Colonic mucosa (tissue), 4 donors: ENCODE data around the gene FAM118B. TPM values are rescaled to one million over a fixed set of nuclear protein-coding genes. Genes with fewer than 3 reads are reported as not detected.

ENCODE experiments used
- DNase-seq: peaks from one replicate; pipeline ENCODE4 v3.0.0-alpha.2; 2020
- H3K27ac ChIP-seq: fragments of 200-600 bp; one replicate; pipeline ENCODE4 v1.8.0; 2021
- H3K27me3 ChIP-seq: fragments of 200-600 bp; one replicate; pipeline ENCODE4 v1.8.0; 2021
- H3K36me3 ChIP-seq: fragments of 200-600 bp; one replicate; pipeline ENCODE4 v1.8.0; 2021
- H3K4me1 ChIP-seq: fragments of 200-600 bp; one replicate; pipeline ENCODE4 v1.8.0; 2021; ENCODE audit warnings: mild to moderate bottlenecking
- H3K4me3 ChIP-seq: fragments of 200-600 bp; one replicate; pipeline ENCODE4 v1.8.0; 2021
- H3K9ac ChIP-seq, 2 donors: one replicate each; pipeline ENCODE4 v1.7.0; 2013; ENCODE audit warnings: control low read depth in 2 of 2, low read depth in 2 of 2, low read length in 2 of 2
- H3K9me3 ChIP-seq: fragments of 200-600 bp; one replicate; pipeline ENCODE4 v1.8.0; 2021
- intact Hi-C: fragments of 100-400 bp; cut with DNase I; formaldehyde crosslinking; loops from one replicate; pipeline ENCODE4 v1.14.1; 2022
- total RNA-seq, 2 donors: library from RNA; stranded (reverse); fragmentation: NEBNext Ultra II Directional in 1 of 2; extraction: Animal tissue kit (Norgen Biotek cat#: 25700) in 1 of 2; gene quantifications; one replicate each; pipeline ENCODE4 v1.2.1, GENCODE V29; 2021
- TF ChIP-seq, protein P1 (sequence below): fragments of 200-600 bp; IDR thresholded peaks from one replicate; pipeline ENCODE4 v1.8.0; 2022; ENCODE audit warnings: antibody characterized with exemption, mild to moderate bottlenecking
- donor health status: healthy.
- donor health status: DM: no; HTN: no; CAD: no.
- donor health status: DM: no; HTN: no; CAD: no.

Gene FAM118B
- total RNA-seq, 2 donors from 2014 or later = 57.9 to 58.3 TPM

DNA sequence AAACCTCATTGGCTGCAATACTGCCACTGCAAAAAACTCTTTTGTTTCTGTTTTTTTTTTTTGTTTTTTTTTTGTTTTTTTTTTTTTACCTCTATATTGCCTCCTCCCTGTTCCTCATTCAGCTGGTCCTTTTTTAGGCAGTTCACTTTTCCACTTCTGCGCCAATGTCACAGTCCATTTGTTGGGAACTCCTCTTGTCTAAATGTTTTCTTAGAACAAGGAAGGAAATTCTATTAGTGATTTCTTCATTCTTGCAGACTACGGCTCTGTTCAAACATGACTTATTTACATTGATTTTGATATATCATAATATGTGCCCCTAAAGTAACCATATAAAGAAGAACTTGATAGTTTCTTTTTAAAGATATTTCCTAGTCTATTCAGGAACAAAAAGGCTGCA lies 2.9 kb downstream of the FAM118B start:
- Histone ChIP-seq H3K27me3 (no peaks in the 10 kb centered on the region), H3K36me3 (no peaks in the 10 kb centered on the region), H3K27ac (peak overlapping the region; percentile 70), H3K9ac (no peak overlapping the region), H3K4me1 (peaks cover 3% of the 10 kb centered on the region), H3K9me3 (no peaks in the 10 kb centered on the region), H3K4me3 (peak overlapping the region; percentile 8)
- DNase-seq = peak; percentile 40
- intact Hi-C loops = loop anchor here (5.0 kb wide), 1 partner anchor 53 kb away; the partner anchor contains the start of genes FOXRED1 and SRPRA
- TF ChIP-seq, protein P1, sequence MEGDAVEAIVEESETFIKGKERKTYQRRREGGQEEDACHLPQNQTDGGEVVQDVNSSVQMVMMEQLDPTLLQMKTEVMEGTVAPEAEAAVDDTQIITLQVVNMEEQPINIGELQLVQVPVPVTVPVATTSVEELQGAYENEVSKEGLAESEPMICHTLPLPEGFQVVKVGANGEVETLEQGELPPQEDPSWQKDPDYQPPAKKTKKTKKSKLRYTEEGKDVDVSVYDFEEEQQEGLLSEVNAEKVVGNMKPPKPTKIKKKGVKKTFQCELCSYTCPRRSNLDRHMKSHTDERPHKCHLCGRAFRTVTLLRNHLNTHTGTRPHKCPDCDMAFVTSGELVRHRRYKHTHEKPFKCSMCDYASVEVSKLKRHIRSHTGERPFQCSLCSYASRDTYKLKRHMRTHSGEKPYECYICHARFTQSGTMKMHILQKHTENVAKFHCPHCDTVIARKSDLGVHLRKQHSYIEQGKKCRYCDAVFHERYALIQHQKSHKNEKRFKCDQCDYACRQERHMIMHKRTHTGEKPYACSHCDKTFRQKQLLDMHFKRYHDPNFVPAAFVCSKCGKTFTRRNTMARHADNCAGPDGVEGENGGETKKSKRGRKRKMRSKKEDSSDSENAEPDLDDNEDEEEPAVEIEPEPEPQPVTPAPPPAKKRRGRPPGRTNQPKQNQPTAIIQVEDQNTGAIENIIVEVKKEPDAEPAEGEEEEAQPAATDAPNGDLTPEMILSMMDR = no peak

DNA sequence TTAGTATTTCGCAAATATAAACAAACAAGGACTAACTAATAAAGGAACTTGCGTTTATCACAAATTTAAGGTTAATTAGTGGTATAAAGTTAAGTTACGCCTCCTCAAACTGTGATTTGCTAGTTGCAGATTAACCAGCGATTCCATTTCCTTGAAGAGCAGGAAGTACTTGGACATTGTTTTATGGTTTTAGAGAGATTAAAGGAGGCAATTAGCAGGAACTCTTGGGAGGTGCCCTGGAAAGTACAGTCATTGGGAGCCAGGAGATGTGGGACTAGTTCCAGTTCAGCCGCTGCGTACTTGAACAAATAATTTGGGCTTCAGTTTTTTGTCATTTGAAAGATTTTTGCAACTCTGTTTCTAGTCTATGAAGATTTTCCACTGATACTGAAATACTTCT lies 3.3 kb downstream of the FAM118B start:
- DNase-seq = peak; percentile 78
- TF ChIP-seq, protein P1 = no peak
- Histone ChIP-seq H3K4me3 (peak overlapping the region; percentile 8), H3K27me3 (no peaks in the 10 kb centered on the region), H3K36me3 (no peaks in the 10 kb centered on the region), H3K9me3 (no peaks in the 10 kb centered on the region), H3K9ac (peak overlapping the region in 1 of 2 donors; percentile 16), H3K27ac (peak overlapping the region; percentile 70), H3K4me1 (peaks cover 3% of the 10 kb centered on the region)
- intact Hi-C loops = loop anchor here (5.0 kb wide), 1 partner anchor 52 kb away; the partner anchor contains the start of genes FOXRED1 and SRPRA

DNA sequence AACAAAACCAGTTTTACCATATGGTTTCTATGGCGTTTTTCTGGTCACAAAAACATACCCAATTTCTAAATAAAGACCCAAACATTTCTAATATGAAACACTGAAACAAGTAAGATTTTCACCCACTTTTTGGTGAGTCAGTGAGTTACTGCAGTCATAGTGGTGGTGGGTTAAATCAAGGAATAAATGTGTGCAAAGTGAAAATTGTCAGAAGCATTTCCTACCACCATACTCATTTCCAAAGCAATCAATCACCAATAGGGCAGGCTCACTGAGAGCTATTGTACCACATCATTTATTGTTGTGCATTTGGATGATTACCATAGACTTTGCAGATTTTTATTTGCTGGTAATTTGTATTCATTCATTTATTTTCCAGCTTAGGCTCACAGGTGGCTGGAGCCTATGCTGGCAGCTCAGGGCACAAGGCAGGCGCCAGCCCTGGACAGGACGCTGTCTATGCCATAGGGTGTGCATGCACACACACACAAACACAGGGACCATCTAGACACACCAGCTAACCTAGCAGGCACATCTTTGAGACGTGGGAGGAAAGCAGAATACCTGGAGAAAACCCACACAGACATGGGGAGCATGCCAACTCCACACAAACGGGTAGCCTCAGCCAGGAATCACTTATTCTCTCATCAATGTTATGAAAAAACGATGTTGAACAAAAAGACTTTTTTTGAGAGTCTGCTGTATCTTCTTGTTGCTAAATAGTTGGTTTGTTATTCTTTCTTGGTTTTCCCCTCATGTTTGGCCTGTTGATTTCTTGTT lies 5.1 kb downstream of the FAM118B start:
- Histone ChIP-seq H3K4me1 (no peaks in the 10 kb centered on the region), H3K36me3 (no peaks in the 10 kb centered on the region), H3K27me3 (no peaks in the 10 kb centered on the region), H3K9ac (no peak overlapping the region), H3K4me3 (no peak overlapping the region), H3K27ac (no peak overlapping the region), H3K9me3 (no peaks in the 10 kb centered on the region)
- intact Hi-C loops = no loop called here
- no peak for DNase-seq
- TF ChIP-seq, protein P1 = no peak

DNA sequence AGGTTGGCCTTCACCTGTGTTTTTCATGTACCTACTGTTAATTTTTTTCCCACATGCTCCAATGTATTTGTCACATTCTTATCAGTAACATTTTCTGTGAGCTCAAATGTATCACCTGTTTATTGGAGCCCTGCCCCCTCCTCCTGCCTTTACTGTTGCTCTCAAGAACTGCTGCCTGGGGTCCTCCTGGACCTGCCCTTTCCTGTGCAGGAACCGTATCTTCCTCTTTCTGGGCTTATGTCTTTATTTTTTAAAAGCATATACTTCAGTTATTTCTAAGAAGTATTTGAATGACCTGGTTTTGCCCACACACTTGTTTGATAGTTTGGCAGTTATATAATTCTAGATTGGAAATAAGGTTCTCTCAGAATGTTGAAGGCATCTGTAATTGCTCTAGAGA lies 5.9 kb downstream of the FAM118B start:
- no peaks in the 10 kb centered on the region for H3K9me3 ChIP-seq
- H3K27ac ChIP-seq = no peak overlapping the region
- no peaks in the 10 kb centered on the region for H3K27me3 ChIP-seq
- H3K36me3 ChIP-seq = no peaks in the 10 kb centered on the region
- no peaks in the 10 kb centered on the region for H3K4me1 ChIP-seq
- TF ChIP-seq, protein P1 = no peak
- H3K9ac ChIP-seq = peak overlapping the region in 1 of 2 donors; percentile 21
- no peak for DNase-seq
- no peak overlapping the region for H3K4me3 ChIP-seq
- intact Hi-C loops = no loop called here

DNA sequence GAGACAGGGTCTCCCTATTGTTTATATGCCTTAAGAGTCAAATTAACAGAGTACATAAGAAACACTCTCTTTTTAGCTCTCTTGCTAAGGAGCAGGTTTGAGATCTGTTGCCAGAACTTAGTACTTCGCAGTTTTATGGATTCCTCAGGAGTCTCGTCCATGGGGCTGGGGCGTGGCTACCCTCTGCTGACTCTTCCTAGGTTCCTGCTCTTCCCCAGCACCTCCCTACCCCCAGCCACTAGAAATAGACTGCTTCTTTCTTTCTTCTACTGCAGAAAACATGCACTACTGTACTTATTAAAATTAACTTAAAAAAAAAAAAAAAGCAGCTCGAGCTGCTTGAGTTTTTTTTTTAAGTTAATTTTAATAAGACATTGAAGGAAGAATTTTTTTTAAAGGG lies 8.0 kb downstream of the FAM118B start:
- H3K27me3 ChIP-seq = no peaks in the 10 kb centered on the region
- intact Hi-C loops = no loop called here
- no peaks in the 10 kb centered on the region for H3K36me3 ChIP-seq
- H3K27ac ChIP-seq = no peak overlapping the region
- TF ChIP-seq, protein P1 = no peak
- peak overlapping the region in 1 of 2 donors; percentile 26 for H3K9ac ChIP-seq
- no peaks in the 10 kb centered on the region for H3K4me1 ChIP-seq
- no peak overlapping the region for H3K4me3 ChIP-seq
- peak; percentile 54 for DNase-seq
- H3K9me3 ChIP-seq = no peaks in the 10 kb centered on the region
